Fibroblast of gingiva (primary cell): ENCODE results near the gene THAP6.
"Not testable (repeated sequence)": the region's sequence is repeated elsewhere in the genome, so short reads cannot be mapped to it uniquely, and the experiment has no call there.

Experiments
- DNase-seq: peaks from one replicate; pipeline ENCODE4 v3.0.0-alpha.2; 2011; ENCODE audit warnings: low read depth

THAP6 gene

DNA sequence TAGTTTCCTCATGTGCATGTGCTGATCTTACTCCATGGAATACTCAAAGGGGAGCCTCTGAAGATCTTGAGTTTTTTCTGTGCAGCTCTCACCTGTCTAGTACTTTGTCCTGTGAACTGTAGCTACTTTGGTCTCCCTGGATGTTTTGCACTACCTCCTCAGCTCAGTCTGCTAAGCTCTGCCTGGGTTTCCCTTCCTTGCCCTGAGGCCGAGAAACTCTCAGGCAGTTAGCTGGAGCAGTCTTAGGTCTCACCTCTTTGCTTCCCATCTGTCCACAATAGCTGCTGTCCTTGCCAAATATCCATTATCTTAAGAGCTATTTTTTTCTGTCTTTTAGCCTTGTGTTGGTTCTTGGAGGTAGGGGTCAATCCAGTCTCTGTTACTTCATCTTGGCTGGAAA, 11.6 kb downstream of the THAP6 start:
- no peak for DNase-seq

GRCh38 chr4:75527482-75527881, 13.2 kb downstream of the THAP6 start:
- no peak for DNase-seq

DNA sequence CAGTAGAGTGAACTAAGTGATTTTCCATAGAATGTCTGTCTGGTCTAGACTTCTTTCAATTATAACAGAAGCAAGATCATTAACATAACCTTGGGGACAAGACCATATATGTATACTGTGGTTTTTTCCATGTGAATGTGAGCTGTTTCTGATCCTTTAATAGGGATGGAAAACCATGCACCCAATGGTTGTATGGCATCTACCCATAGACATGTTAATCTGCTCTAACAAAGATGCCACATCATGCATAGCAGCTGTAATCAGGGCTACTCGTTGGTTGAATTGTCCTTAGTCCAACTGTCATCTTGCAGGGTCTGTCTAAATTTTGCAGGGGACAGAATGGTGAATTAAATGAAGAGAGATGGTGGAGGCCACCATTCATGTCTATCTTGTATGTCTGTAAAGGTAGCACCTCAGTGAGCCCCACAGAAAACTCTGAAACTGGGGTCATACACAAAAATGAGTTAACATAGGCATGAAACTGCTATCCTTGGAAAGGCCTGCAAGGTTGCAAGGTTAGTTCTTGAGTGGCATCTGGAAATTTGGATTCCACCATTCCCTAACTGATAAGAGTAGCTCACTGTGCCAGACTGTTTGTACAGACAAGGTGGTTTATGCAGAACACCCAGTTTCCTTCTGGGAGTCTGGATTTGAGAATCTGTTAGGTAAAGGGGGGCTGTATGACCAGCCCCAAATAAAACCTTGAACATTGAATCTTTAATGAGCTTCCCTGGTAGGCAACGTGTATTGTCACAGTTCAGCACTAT, 16.5 kb downstream of the THAP6 start:
- no peak for DNase-seq

GRCh38 chr4:75531536-75532143, 17.4 kb downstream of the THAP6 start:
- DNase-seq = not testable (repeated sequence)

DNA sequence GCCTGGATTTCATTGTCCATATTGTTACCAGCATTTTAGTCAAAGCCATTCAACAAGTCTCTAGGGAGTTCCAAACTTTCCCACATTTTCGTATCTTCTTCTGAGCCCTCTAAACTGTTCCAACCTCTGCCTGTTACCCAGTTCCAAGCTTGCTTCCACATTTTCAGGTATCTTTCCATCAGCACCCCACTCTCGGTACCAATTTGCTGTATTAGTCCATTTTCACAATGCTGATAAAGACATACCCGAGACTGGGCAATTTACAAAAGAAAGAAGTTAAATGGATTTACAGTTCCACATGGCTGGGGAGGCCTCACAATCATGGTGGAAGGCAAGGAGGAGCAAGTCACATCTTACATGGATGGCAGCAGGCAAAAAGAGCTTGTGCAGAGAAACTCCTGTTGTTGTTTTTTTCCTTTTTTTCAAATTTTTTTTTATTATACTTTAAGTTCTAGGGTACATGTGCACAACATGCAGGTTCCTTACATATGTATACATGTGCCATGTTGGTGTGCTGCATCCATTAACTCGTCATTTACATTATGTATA, 19.1 kb downstream of the THAP6 start:
- not testable (repeated sequence) for DNase-seq

GRCh38 chr4:75533926-75534325, 19.7 kb downstream of the THAP6 start:
- DNase-seq = not testable (repeated sequence)

- DNase-seq = not testable (repeated sequence)
Observed at GRCh38 chr4:75537308-75537707, 23.0 kb downstream of the THAP6 start.

DNA sequence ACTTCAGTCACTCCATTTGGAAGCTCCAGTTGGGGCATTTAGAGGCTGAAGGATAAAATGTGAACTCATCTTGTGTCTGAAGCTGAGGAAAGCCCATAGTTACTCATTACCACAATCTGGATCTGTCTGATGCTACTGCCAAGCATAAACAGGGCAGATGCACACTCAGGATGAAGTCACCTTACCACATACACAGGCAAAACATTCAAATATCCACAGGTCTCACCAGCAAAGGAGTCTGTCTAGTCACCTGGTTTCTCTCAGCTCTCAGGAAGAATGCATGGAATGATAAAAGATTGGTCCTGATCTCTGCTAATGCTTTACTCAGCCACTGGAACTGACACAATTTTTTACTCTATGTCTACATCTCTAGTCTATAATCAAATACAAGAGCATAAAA, 28.6 kb downstream of the THAP6 start:
- no peak for DNase-seq

DNA sequence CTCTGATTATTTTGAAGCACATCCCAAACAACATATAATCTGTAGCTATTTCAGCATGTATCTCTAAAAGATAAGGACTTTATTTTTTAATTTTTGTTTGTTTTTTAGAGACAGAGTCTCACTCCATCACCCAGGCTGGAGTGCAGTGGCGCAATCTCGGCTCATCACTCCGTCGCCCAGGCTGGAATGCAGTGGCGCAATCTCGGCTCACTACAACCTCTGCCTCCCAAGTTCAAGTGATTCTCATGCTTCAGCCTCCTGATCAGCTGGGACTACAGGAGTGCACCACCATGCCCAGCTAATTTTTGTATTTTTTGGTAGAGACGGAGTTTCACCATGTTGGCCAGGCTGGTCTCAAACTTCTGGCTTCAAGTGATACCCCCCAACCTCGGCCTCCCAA, 29.9 kb downstream of the THAP6 start:
- DNase-seq = not testable (repeated sequence)

- no peak for DNase-seq
Observed at GRCh38 chr4:75544870-75545269, 30.6 kb downstream of the THAP6 start.

DNA sequence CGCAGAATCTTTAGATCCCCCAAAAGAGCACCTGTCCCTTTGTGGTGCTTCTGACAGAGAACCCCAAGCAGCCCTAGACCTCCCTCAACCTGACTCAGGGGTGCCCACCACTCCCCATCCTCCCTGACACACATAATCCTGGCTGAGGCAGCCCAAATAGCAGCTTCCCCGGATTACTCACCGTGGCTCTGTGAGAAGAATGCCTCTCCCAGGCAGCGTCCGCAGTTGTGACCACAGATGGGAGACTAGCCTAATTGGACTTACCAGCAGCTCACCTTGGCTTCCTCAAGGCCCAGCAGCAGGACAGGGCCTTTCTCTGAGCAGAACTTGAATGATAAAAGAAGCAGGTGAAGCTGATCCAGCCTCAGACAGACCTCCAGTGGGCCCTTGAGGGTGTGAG, 31.3 kb downstream of the THAP6 start:
- no peak for DNase-seq

- peak; percentile 4 for DNase-seq
Observed at GRCh38 chr4:75547647-75548387, 33.5 kb downstream of the THAP6 start.

DNA sequence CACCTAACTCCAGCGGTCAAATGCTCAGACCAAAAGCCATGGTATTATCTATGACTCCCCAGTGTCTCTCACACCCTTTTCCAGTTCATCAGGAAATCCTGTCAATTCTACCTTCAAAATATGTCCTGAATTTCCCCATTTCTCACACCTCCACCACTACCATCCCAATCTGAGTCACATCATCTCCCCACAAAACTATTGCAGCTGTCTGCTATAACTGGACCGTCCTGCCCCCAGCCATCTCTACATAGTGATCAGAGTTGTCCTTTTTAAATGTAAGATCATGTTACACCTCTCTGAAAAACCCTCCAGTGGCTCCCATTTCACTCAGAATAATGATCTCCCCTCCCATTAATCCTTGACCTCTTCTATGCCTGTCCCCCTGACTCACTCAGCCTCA, 34.7 kb downstream of the THAP6 start:
- DNase-seq = no peak

DNA sequence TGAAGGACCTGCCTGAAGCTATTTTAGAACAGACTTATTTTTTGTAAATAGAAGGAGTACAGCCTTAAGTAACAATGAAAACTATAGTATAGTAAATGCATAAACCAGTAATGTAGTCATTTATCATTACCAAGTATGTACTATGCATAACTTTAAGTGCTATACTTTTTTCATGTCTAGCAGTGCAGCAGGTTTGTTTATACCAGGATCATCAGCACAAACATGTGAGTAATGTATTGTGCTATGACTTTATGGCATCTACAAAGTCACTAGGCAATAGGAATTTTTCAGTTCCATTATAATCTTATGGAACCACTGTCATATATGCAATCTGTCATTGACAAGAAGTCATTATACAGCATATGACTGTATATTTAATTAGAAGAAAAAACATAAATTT, 38.2 kb downstream of the THAP6 start:
- no peak for DNase-seq

- DNase-seq = no peak
Observed at GRCh38 chr4:75555294-75556164, 41.3 kb downstream of the THAP6 start, which contains the start of gene ODAPH. Gene ODAPH (plus strand): TSS chr4:75556066. CDS start chr4:75556083, 17 bp downstream.

DNA sequence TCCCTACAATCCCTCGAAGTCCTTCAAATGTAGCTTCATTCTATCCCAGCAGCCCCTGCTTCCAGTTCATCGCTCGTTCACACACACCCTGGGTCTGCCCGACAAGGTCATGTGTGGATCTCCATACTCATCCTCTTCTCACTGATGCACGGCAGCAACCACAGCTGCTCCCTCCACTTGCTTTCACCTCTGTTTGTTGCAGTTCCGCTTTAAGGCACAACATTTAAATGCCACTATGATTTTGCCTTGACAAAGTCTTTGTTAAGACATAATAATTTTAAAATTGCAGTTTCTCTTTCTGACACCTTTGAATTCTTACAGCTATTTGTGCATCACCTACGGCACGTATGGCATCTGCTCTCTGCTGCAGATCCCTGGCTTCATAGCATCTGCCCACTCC, 43.4 kb downstream of the THAP6 start:
- DNase-seq = no peak

DNA sequence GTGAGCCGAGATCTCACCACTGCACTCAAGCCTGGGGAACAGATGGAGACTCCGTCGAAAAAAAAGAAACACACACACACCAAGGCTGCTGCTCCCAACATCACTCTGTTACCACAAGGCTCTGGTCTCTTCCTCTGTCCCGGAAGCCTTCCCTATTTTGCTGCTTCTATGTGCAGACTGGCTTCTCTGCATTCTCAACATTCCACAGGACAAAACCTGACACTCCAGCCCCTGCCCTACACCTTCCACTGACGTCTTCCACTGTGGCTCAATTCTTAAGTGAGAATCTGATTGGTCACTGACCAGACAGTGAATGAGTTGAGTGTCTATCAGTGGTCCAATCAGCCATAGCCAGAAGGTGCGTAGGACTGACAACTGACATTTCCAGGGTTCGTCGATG, 47.5 kb downstream of the THAP6 start:
- no peak for DNase-seq

- no peak for DNase-seq
Observed at GRCh38 chr4:75564023-75564422, 49.8 kb downstream of the THAP6 start.

DNA sequence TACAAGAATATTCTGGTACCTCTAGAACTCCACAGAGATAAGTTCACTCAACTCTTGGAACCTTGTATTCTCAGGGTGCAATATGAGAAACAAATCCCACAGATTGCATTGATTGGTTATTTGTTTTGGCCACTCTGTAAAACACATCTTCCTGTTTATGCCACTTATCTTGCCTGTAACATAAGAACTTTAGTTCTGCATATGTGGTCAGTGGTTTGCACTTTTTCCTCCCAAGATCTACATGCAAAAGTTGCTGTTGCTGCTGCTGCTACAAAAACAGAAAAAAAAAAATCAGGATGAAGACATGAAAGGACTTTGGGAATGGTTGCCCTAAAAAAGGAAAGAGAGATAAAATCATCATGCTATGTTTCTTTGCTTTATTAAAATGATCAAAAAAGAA, 51.2 kb downstream of the THAP6 start:
- DNase-seq = no peak

DNA sequence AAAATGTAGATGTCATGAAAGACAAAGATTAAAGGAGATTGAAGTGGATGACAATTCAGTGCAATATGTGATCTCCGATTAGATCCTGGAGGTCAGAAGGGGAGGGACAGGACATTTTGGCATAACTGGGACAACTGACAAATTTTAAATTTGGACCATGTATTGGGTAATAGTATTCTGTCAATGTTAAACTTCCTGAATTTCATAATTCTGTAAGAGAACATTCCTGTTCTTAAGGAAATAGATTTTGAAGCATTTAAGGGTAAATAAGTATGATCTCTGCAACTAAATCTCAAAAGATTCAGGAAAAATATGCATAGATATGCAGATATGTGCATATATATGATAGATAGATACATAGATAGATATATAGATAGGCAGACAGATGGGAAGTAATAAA, 52.6 kb downstream of the THAP6 start:
- no peak for DNase-seq

DNA sequence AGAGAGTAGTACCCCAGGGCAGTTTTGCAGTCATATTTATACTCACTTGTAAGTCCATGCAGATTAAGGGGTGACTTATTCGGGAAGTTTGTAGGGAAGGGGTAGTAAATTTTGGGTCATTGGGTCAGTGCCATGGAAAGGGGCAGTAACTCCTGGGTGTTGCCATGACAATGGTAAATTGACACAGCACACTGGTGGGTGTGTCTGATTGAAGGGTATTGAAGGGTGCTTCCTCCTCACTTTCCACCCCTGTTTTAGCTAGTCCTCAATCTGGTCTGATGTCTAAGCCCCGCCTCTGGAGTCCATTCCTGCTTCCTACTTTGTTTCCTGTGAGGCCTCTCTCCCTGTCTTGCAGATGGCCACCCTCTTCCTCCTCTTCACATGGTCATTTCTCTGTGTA, 53.5 kb downstream of the THAP6 start:
- DNase-seq = no peak
